ENCODE data around the gene MT1A. TPM values are rescaled to one million over a fixed set of nuclear protein-coding genes. Genes with fewer than 3 reads are reported as not detected.

MT1A gene
- total and polyA plus RNA-seq, 4 donors = 1.1 to 438 (median 51.5) TPM

DNA sequence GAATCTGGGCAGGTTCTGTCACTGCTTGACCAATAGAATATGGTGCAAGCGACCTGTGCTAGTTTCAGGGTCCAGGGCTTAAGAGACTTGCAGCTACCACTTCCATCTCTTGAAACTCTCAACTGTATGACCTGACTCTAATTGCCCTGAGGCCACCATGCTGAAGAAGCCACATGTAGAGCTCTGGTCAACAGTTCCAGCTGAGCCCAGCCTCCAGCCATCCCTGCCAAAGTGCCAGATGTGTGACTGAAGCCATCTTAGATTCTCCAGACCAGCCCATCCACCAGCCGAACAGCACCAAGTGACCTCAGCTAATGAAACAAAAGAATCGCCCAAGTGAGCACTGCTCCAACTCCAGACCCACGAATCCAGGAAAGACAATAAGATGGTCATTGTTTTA lies 33.5 kb upstream of the MT1A start:
- no peak overlapping the region for H3K9ac ChIP-seq (ENCODE audit: insufficient read depth in 1 of 2, low read length in 2 of 2)
- no peak for ATAC-seq (ENCODE audit: insufficient read depth, low FRiP score)
- no peak overlapping the region for H3K4me3 ChIP-seq
- peak overlapping the region in 1 of 2 donors; percentile 37 for H3K27ac ChIP-seq (ENCODE audit: low read depth in 1 of 2, low read length in 1 of 2)
- H3K36me3 ChIP-seq (ENCODE audit: control insufficient read depth in 4 of 4, insufficient read depth in 4 of 4, low read length in 4 of 4) = no peaks in the 10 kb centered on the region
- TF ChIP-seq, protein P1, sequence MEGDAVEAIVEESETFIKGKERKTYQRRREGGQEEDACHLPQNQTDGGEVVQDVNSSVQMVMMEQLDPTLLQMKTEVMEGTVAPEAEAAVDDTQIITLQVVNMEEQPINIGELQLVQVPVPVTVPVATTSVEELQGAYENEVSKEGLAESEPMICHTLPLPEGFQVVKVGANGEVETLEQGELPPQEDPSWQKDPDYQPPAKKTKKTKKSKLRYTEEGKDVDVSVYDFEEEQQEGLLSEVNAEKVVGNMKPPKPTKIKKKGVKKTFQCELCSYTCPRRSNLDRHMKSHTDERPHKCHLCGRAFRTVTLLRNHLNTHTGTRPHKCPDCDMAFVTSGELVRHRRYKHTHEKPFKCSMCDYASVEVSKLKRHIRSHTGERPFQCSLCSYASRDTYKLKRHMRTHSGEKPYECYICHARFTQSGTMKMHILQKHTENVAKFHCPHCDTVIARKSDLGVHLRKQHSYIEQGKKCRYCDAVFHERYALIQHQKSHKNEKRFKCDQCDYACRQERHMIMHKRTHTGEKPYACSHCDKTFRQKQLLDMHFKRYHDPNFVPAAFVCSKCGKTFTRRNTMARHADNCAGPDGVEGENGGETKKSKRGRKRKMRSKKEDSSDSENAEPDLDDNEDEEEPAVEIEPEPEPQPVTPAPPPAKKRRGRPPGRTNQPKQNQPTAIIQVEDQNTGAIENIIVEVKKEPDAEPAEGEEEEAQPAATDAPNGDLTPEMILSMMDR (IDR thresholded peaks at IDR 0.05; ENCODE audit: control extremely low read depth, extremely low read depth) = no peak
- DNase-seq = no peak
- WGBS, 2 donors = 86 to 95% methylated on average over 4 of the region's 4 CpGs
- H3K4me1 ChIP-seq (ENCODE audit: control insufficient read depth in 5 of 5, insufficient read depth in 5 of 5, low read length in 5 of 5) = peaks cover 6 to 40% (median 18%) of the 10 kb centered on the region in 5 donors
- H3K27me3 ChIP-seq (ENCODE audit: control insufficient read depth in 3 of 3, insufficient read depth in 3 of 3, low read length in 2 of 3) = peaks cover 0 to 7% (median 0%) of the 10 kb centered on the region in 3 donors
- no peaks in the 10 kb centered on the region for H3K9me3 ChIP-seq (ENCODE audit: control insufficient read depth in 4 of 4, insufficient read depth in 3 of 4, low read length in 3 of 4)

DNA sequence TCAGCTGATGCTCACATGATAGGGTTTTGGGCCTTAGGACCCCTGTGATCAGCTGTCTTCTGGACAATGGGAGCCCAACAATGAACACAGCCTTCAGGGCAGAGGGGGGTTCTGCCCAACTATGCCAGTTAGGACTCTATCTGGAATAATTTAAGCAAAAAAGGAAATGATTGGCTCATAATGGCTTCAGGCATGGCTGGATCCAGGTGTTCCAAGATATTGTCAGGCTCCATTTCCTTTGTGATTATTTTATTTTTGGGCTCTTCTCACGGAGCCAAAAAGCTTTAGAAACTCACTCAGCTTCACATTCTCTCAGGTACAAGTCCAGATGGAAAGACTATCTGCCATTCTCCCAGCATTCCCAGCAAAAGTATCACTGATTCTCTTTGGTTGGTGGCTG lies 33.0 kb upstream of the MT1A start:
- 64 to 86% methylated on average over 1 of the region's 1 CpG for WGBS, 2 donors
- no peak overlapping the region for H3K4me3 ChIP-seq
- H3K9ac ChIP-seq (ENCODE audit: insufficient read depth in 1 of 2, low read length in 2 of 2) = peak overlapping the region in 1 of 2 donors; percentile 34
- no peaks in the 10 kb centered on the region for H3K9me3 ChIP-seq (ENCODE audit: control insufficient read depth in 4 of 4, insufficient read depth in 3 of 4, low read length in 3 of 4)
- no peaks in the 10 kb centered on the region for H3K36me3 ChIP-seq (ENCODE audit: control insufficient read depth in 4 of 4, insufficient read depth in 4 of 4, low read length in 4 of 4)
- peak overlapping the region; percentile 88 to 97 for H3K27ac ChIP-seq (ENCODE audit: low read depth in 1 of 2, low read length in 1 of 2)
- TF ChIP-seq, protein P1 (IDR thresholded peaks at IDR 0.05; ENCODE audit: control extremely low read depth, extremely low read depth) = no peak
- peaks cover 0 to 12% (median 0%) of the 10 kb centered on the region in 3 donors for H3K27me3 ChIP-seq (ENCODE audit: control insufficient read depth in 3 of 3, insufficient read depth in 3 of 3, low read length in 2 of 3)
- peaks cover 6 to 45% (median 21%) of the 10 kb centered on the region in 5 donors for H3K4me1 ChIP-seq (ENCODE audit: control insufficient read depth in 5 of 5, insufficient read depth in 5 of 5, low read length in 5 of 5)
- DNase-seq (no peak), ATAC-seq (ENCODE audit: insufficient read depth, low FRiP score) (no peak)

DNA sequence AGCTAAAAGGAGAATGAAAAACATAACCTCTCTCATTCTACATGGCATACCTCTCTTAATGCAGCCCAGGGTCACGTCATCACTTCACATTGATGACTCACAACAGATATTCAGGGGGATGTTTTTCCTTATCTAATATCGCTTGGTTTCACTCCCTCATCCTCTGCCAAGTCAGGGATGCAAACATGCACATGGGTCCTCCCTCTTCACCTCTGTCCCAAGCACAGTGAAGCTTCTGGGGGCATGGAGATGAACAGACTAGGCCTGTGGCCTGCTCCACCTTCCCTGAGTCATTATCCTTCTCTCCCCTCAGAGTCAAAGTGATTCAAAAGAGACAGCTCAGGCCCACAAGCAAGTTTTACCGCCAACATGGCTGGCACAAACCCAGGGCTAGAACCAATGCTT lies 32.4 kb upstream of the MT1A start:
- WGBS, 2 donors = 56 to 82% methylated on average over 3 of the region's 3 CpGs
- H3K9me3 ChIP-seq (ENCODE audit: control insufficient read depth in 4 of 4, insufficient read depth in 3 of 4, low read length in 3 of 4) = no peaks in the 10 kb centered on the region
- H3K27me3 ChIP-seq (ENCODE audit: control insufficient read depth in 3 of 3, insufficient read depth in 3 of 3, low read length in 2 of 3) = peaks cover 0 to 10% (median 0%) of the 10 kb centered on the region in 3 donors
- H3K36me3 ChIP-seq (ENCODE audit: control insufficient read depth in 4 of 4, insufficient read depth in 4 of 4, low read length in 4 of 4) = no peaks in the 10 kb centered on the region
- peak overlapping the region in 1 of 2 donors; percentile 34 for H3K9ac ChIP-seq (ENCODE audit: insufficient read depth in 1 of 2, low read length in 2 of 2)
- H3K27ac ChIP-seq (ENCODE audit: low read depth in 1 of 2, low read length in 1 of 2) = peak overlapping the region; percentile 88 to 97
- peaks cover 9 to 50% (median 25%) of the 10 kb centered on the region in 5 donors for H3K4me1 ChIP-seq (ENCODE audit: control insufficient read depth in 5 of 5, insufficient read depth in 5 of 5, low read length in 5 of 5)
- no peak for DNase-seq
- ATAC-seq (ENCODE audit: insufficient read depth, low FRiP score) = no peak
- no peak overlapping the region for H3K4me3 ChIP-seq
- TF ChIP-seq, protein P1 (IDR thresholded peaks at IDR 0.05; ENCODE audit: control extremely low read depth, extremely low read depth) = no peak
